Measurements from ENCODE around the gene SHISA6. TPM values are rescaled to one million over a fixed set of nuclear protein-coding genes. Genes with fewer than 3 reads are reported as not detected.

Gene SHISA6
- polyA plus RNA-seq, 1 donor from 2014 or later = 1.8 TPM

DNA sequence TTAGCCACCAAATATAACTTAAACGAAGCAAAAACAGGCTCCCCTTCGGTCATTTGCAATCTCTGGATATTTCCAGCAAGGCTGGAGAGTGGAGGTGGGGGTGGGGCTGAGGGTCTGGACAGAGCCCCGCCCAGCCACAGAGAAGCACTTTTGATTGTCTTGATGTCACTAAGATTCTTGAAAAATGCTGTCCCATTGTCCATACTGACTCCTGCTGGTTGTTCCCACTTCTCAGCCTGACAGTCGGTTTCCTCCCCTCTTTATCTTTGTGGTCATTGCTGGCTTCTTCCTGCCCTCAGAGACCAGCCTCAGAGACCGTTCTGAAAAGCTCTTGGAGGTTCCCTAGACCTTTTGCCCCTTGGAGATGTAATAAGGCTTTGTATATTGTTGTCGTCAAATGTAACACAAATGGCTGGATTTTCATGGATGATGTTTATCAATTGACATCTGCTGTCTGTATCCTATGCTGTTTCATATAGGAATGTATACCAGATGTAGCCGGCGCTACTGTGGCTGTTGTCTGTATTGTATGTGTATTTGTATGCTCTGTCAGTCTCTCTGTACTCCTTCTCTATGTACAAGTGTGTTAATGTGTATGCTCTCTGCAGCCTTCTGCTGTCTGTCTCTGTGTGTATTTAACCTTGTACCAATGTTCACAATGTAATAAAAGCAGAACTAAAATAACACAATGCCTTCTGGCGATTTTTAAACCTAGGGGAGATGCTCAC lies 262.5 kb downstream of the SHISA6 start:
- Histone ChIP-seq H2AFZ (ENCODE audit: low read depth, low read length) (no peak overlapping the region), H3K9me2 (ENCODE audit: insufficient read depth, low read length) (no peaks in the 10 kb centered on the region), H3K4me3 (ENCODE audit: low read length) (no peak overlapping the region), H3K9me3 (ENCODE audit: low read length) (no peaks in the 10 kb centered on the region), H3K36me3 (ENCODE audit: insufficient read depth, low read length) (no peaks in the 10 kb centered on the region), H3K27ac (ENCODE audit: low read length) (no peak overlapping the region), H3K79me2 (replicated peaks; ENCODE audit: insufficient read depth, low read length) (no peaks in the 10 kb centered on the region), H3K27me3 (ENCODE audit: insufficient read depth, low read depth, low read length) (no peaks in the 10 kb centered on the region), H3K9ac (ENCODE audit: low read length) (no peak overlapping the region), H3F3A (ENCODE audit: insufficient read depth, low read length, poor library complexity, severe bottlenecking) (no peaks in the 10 kb centered on the region), H3K4me2 (ENCODE audit: low read length) (no peak overlapping the region), H4K20me1 (ENCODE audit: insufficient read depth) (no peaks in the 10 kb centered on the region)
- TF ChIP-seq, protein P1, sequence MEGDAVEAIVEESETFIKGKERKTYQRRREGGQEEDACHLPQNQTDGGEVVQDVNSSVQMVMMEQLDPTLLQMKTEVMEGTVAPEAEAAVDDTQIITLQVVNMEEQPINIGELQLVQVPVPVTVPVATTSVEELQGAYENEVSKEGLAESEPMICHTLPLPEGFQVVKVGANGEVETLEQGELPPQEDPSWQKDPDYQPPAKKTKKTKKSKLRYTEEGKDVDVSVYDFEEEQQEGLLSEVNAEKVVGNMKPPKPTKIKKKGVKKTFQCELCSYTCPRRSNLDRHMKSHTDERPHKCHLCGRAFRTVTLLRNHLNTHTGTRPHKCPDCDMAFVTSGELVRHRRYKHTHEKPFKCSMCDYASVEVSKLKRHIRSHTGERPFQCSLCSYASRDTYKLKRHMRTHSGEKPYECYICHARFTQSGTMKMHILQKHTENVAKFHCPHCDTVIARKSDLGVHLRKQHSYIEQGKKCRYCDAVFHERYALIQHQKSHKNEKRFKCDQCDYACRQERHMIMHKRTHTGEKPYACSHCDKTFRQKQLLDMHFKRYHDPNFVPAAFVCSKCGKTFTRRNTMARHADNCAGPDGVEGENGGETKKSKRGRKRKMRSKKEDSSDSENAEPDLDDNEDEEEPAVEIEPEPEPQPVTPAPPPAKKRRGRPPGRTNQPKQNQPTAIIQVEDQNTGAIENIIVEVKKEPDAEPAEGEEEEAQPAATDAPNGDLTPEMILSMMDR (IDR thresholded peaks at IDR 0.05; ENCODE audit: poor library complexity, severe bottlenecking) = no peak
- TF ChIP-seq RAD21 (conservative IDR thresholded peaks at IDR 0.05) (no peak), SMC3 (conservative IDR thresholded peaks at IDR 0.05; ENCODE audit: poor library complexity) (no peak), EP300 (conservative IDR thresholded peaks at IDR 0.05; ENCODE audit: poor library complexity, severe bottlenecking) (no peak)
- TF ChIP-seq, protein P2, sequence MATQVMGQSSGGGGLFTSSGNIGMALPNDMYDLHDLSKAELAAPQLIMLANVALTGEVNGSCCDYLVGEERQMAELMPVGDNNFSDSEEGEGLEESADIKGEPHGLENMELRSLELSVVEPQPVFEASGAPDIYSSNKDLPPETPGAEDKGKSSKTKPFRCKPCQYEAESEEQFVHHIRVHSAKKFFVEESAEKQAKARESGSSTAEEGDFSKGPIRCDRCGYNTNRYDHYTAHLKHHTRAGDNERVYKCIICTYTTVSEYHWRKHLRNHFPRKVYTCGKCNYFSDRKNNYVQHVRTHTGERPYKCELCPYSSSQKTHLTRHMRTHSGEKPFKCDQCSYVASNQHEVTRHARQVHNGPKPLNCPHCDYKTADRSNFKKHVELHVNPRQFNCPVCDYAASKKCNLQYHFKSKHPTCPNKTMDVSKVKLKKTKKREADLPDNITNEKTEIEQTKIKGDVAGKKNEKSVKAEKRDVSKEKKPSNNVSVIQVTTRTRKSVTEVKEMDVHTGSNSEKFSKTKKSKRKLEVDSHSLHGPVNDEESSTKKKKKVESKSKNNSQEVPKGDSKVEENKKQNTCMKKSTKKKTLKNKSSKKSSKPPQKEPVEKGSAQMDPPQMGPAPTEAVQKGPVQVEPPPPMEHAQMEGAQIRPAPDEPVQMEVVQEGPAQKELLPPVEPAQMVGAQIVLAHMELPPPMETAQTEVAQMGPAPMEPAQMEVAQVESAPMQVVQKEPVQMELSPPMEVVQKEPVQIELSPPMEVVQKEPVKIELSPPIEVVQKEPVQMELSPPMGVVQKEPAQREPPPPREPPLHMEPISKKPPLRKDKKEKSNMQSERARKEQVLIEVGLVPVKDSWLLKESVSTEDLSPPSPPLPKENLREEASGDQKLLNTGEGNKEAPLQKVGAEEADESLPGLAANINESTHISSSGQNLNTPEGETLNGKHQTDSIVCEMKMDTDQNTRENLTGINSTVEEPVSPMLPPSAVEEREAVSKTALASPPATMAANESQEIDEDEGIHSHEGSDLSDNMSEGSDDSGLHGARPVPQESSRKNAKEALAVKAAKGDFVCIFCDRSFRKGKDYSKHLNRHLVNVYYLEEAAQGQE (IDR thresholded peaks at IDR 0.05; ENCODE audit: borderline replicate concordance) = no peak

DNA sequence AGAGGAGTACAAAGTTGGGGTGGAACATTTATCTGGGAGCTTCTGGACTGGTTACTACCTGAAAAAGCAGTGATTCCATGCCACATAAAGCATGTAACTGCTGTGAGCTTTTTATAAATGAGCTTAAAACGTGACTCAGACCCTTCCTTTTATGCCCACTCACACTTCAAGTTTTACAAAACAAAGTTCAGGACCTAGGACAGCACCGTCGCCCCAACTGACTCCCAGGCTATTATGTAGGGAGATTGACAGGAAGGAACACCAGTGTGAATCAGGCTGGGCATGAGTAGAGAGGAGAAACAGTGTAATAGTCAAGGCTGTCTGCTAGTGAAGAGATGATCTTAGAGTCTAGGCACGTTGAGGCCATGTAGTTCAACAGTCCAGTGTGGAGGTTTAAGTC lies 265.6 kb downstream of the SHISA6 start:
- H3K27me3 ChIP-seq (ENCODE audit: insufficient read depth, low read depth, low read length) = no peaks in the 10 kb centered on the region
- TF ChIP-seq TAF1 (IDR thresholded peaks at IDR 0.05; ENCODE audit: low read depth) = no peak
- TF ChIP-seq, protein P2 (IDR thresholded peaks at IDR 0.05; ENCODE audit: borderline replicate concordance) = peak; percentile 55

More for the DNA sequence above, 265.6 kb downstream of the SHISA6 start:
- H3K9me3 ChIP-seq (ENCODE audit: low read length) = no peaks in the 10 kb centered on the region
- no peak overlapping the region for H3K9ac ChIP-seq (ENCODE audit: low read length)
- no peak overlapping the region for H3K27ac ChIP-seq (ENCODE audit: low read length)
- no peak overlapping the region for H2AFZ ChIP-seq (ENCODE audit: low read depth, low read length)
- H4K20me1 ChIP-seq (ENCODE audit: insufficient read depth) = no peaks in the 10 kb centered on the region
- H3K36me3 ChIP-seq (ENCODE audit: insufficient read depth, low read length) = no peaks in the 10 kb centered on the region
- no peaks in the 10 kb centered on the region for H3K9me2 ChIP-seq (ENCODE audit: insufficient read depth, low read length)
- no peaks in the 10 kb centered on the region for H3F3A ChIP-seq (ENCODE audit: insufficient read depth, low read length, poor library complexity, severe bottlenecking)
- H3K4me2 ChIP-seq (ENCODE audit: low read length) = no peak overlapping the region
- no peak overlapping the region for H3K4me3 ChIP-seq (ENCODE audit: low read length)
- no peaks in the 10 kb centered on the region for H3K79me2 ChIP-seq (replicated peaks; ENCODE audit: insufficient read depth, low read length)
